GM23248 (cell line): Measurements from ENCODE around the gene SLC35F2.

ENCODE experiments used
- EZH2 ChIP-seq: fragments of 200-600 bp; sonication (generic); IDR thresholded peaks from 2 replicates; pipeline ENCODE4 v1.6.1; 2018; ENCODE audit warnings: antibody characterized with exemption, mild to moderate bottlenecking; ENCODE audit not compliant: insufficient read depth, poor library complexity, severe bottlenecking
- EZH2phosphoT487 ChIP-seq: fragments of 200-600 bp; sonication (generic); IDR thresholded peaks from 2 replicates; pipeline ENCODE4 v1.6.1; 2018; ENCODE audit warnings: antibody characterized with exemption, moderate library complexity, mild to moderate bottlenecking, low read depth; ENCODE audit not compliant: insufficient read depth

DNA sequence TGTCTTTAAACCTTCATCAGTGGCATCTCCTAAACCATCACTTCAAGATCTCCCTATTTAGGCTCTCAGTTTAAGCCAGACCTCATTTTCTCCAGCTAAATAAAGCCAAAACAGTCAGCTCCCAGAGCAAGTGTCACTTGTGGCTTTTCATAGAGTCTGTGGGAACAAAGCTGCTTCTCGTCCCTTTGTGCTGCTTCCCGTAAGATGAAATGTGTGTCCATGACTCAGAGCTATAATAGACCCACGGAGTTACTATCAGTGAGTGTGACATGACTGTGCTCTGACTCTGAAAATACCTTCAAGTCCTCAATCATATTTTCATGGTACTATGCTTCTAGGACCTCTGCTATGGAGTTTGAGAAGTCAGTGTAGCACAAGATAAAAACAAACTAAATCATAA is 89.4 kb downstream of the SLC35F2 start:
- no peak for TF ChIP-seq EZH2
- no peak for TF ChIP-seq EZH2phosphoT487
